ENCODE data around the gene RNH1. TPM values are rescaled to one million over a fixed set of nuclear protein-coding genes. Genes with fewer than 3 reads are reported as not detected.

The RNH1 gene
- total RNA-seq, 2 donors from 2014 or later, result 42.7 to 43.2 TPM

DNA sequence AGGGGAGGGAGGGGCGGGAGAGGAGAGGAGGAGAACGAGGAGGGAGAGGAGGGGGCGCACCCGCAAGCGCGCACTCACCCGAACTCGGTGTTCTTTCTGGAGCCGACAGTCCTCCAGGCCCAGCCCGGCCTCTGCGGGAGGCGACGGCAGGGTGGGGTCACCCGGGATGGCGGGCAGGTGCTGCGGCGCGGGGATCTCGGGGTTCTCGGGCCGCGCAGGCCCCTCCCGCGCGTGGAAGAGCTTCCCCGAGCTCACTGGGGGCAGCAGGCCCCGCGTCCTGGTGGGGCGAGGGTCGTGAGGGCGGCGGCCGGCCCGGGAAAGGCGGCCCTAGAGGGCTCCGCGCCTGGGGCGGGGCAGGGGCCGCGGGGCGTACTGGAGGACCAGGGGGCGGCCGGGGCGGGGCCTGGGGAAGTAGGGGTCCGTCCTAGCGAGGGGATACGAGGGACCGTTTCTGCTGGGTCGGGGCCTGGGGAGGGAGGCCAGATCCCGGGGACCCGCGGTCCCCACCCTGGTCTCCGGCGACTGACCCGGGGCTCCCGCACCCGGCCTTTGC, 48.3 kb upstream of the RNH1 start:
- Histone ChIP-seq H3K27ac (ENCODE audit: low read depth, low read length) (no peak overlapping the region), H3K36me3 (ENCODE audit: control insufficient read depth, insufficient read depth, low read length) (no peaks in the 10 kb centered on the region), H3K9me3 (ENCODE audit: control insufficient read depth, low read length) (no peaks in the 10 kb centered on the region), H3K4me3 (ENCODE audit: low read length) (peak overlapping the region; percentile 60), H3K4me1 (ENCODE audit: control insufficient read depth, insufficient read depth, low read length) (peaks cover 3% of the 10 kb centered on the region), H3K9ac (ENCODE audit: extremely low read depth, low read length, poor library complexity, severe bottlenecking) (no peak overlapping the region), H3K27me3 (ENCODE audit: control insufficient read depth, insufficient read depth, low read length, poor library complexity, severe bottlenecking) (peaks cover 32% of the 10 kb centered on the region)
- peaks cover 4% of the 10 kb centered on the region for H3K4me1 Mint-ChIP-seq
- peaks cover 5% of the 10 kb centered on the region for H3K36me3 Mint-ChIP-seq (ENCODE audit: low read depth)
- DNase-seq, result no peak
- peak overlapping the region; percentile 54 for H3K4me3 Mint-ChIP-seq
- no peaks in the 10 kb centered on the region for H3K9me3 Mint-ChIP-seq
- no peak overlapping the region for H3K27ac Mint-ChIP-seq
- peaks cover 31% of the 10 kb centered on the region for H3K27me3 Mint-ChIP-seq (ENCODE audit: insufficient read depth)
- TF ChIP-seq, protein P1, sequence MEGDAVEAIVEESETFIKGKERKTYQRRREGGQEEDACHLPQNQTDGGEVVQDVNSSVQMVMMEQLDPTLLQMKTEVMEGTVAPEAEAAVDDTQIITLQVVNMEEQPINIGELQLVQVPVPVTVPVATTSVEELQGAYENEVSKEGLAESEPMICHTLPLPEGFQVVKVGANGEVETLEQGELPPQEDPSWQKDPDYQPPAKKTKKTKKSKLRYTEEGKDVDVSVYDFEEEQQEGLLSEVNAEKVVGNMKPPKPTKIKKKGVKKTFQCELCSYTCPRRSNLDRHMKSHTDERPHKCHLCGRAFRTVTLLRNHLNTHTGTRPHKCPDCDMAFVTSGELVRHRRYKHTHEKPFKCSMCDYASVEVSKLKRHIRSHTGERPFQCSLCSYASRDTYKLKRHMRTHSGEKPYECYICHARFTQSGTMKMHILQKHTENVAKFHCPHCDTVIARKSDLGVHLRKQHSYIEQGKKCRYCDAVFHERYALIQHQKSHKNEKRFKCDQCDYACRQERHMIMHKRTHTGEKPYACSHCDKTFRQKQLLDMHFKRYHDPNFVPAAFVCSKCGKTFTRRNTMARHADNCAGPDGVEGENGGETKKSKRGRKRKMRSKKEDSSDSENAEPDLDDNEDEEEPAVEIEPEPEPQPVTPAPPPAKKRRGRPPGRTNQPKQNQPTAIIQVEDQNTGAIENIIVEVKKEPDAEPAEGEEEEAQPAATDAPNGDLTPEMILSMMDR (conservative IDR thresholded peaks at IDR 0.05), result no peak
- WGBS, 2 experiments (ENCODE audit: insufficient coverage in 1 of 2, insufficient read length in 1 of 2), result 1% methylated on average over 26 to 56 of the region's 57 CpGs

DNA sequence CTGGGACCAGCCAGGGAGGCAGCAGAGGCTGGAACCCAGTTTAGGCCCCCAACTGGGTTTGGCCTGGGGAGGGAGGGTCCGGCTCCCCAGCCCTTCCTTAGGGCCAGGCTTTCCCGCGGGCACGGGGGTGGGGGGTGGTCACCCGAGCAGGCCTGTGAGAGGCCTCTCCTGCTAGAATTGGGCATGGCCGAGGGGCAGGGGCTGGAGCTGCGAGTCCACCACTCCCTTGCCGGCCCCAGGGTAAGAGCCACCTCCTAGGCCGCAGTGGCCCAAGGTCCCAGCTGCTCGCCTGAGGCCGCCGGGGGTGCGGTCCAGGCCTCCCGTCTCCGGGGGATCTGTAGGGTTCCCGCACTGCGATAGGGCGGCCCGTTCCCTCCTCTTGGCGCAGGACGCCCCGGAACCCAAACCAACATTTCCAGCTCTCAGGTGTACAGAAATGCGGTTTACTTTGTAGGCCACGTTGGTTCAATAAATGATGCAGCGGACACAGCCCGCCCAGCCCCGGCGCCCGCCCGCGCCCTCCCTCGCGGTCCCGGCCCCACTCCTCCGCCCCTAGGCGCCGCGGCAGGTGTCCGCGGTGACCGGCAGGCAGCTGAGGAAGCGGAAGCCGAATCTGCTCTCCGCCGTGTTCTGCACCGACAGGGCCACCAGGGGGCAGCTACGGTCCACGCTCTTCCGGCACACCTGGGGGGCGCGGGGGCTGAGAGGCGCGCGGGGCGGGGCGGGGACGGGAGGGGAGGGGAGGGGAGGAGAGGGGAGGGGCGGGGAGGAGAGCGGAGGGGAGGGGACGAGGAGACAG, 47.6 kb upstream of the RNH1 start:
- H3K9me3 Mint-ChIP-seq, result no peaks in the 10 kb centered on the region
- TF ChIP-seq, protein P1 (conservative IDR thresholded peaks at IDR 0.05), result peak; percentile 77
- Histone ChIP-seq H3K9ac (ENCODE audit: extremely low read depth, low read length, poor library complexity, severe bottlenecking) (no peak overlapping the region), H3K27ac (ENCODE audit: low read depth, low read length) (no peak overlapping the region), H3K4me1 (ENCODE audit: control insufficient read depth, insufficient read depth, low read length) (no peaks in the 10 kb centered on the region), H3K27me3 (ENCODE audit: control insufficient read depth, insufficient read depth, low read length, poor library complexity, severe bottlenecking) (peaks cover 32% of the 10 kb centered on the region), H3K9me3 (ENCODE audit: control insufficient read depth, low read length) (no peaks in the 10 kb centered on the region), H3K36me3 (ENCODE audit: control insufficient read depth, insufficient read depth, low read length) (no peaks in the 10 kb centered on the region), H3K4me3 (ENCODE audit: low read length) (no peak overlapping the region)
- H3K4me1 Mint-ChIP-seq, result no peaks in the 10 kb centered on the region
- no peak overlapping the region for H3K27ac Mint-ChIP-seq
- peak; percentile 93 for DNase-seq
- peaks cover 31% of the 10 kb centered on the region for H3K27me3 Mint-ChIP-seq (ENCODE audit: insufficient read depth)
- 25 to 31% methylated on average over 30 to 43 of the region's 60 CpGs for WGBS, 2 experiments (ENCODE audit: insufficient coverage in 1 of 2, insufficient read length in 1 of 2)
- H3K4me3 Mint-ChIP-seq, result peak overlapping the region; percentile 54
- peaks cover 5% of the 10 kb centered on the region for H3K36me3 Mint-ChIP-seq (ENCODE audit: low read depth)

DNA sequence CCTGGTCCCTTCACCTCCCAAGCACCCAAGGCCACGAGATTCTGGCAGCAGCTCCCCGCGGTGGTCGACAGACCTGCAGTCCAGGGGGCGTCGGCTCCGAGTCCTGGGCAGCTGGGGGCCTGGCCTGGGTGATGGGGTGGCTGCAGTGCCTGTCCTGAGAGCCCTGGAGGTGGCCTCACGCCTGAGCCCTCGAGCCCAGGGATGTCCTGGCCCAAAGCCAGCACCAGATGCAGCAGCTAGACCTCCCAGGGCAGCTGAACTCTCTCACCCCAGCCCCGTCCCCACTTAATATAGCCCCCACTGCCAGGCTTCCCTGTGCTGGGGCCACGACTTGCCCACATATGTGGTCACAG, 46.9 kb upstream of the RNH1 start:
- Histone ChIP-seq H3K9ac (ENCODE audit: extremely low read depth, low read length, poor library complexity, severe bottlenecking) (no peak overlapping the region), H3K27me3 (ENCODE audit: control insufficient read depth, insufficient read depth, low read length, poor library complexity, severe bottlenecking) (peaks cover 32% of the 10 kb centered on the region), H3K9me3 (ENCODE audit: control insufficient read depth, low read length) (no peaks in the 10 kb centered on the region), H3K4me1 (ENCODE audit: control insufficient read depth, insufficient read depth, low read length) (peaks cover 2% of the 10 kb centered on the region), H3K27ac (ENCODE audit: low read depth, low read length) (no peak overlapping the region), H3K36me3 (ENCODE audit: control insufficient read depth, insufficient read depth, low read length) (no peaks in the 10 kb centered on the region), H3K4me3 (ENCODE audit: low read length) (no peak overlapping the region)
- no peak for DNase-seq
- TF ChIP-seq, protein P1 (conservative IDR thresholded peaks at IDR 0.05), result no peak
- H3K27ac Mint-ChIP-seq, result no peak overlapping the region
- no peak overlapping the region for H3K4me3 Mint-ChIP-seq
- 76 to 82% methylated on average over 8 to 11 of the region's 11 CpGs for WGBS, 2 experiments (ENCODE audit: insufficient coverage in 1 of 2, insufficient read length in 1 of 2)
- peaks cover 31% of the 10 kb centered on the region for H3K27me3 Mint-ChIP-seq (ENCODE audit: insufficient read depth)
- H3K4me1 Mint-ChIP-seq, result peaks cover under 1% of the 10 kb centered on the region
- peaks cover 5% of the 10 kb centered on the region for H3K36me3 Mint-ChIP-seq (ENCODE audit: low read depth)
- H3K9me3 Mint-ChIP-seq, result no peaks in the 10 kb centered on the region

All from endodermal cell (in vitro differentiated cells).